Upper lobe of right lung (tissue), 1 donor: ENCODE results near the gene NOD1. TPM values are rescaled to one million over a fixed set of nuclear protein-coding genes. Genes with fewer than 3 reads are reported as not detected.

Experiments used
- ATAC-seq: fragments of 200-7000 bp; cut with Tn5 transposase; one replicate; pipeline ENCODE4 v1.9.1; 2020; ENCODE audit warnings: mild to moderate bottlenecking, moderate library complexity
- DNase-seq: peaks from one replicate; pipeline ENCODE4 v3.0.0-alpha.2; 2020
- H3K27ac ChIP-seq: fragments of 200-600 bp; one replicate; pipeline ENCODE4 v1.8.0; 2022
- H3K27me3 ChIP-seq: fragments of 200-600 bp; one replicate; pipeline ENCODE4 v1.8.0; 2022; ENCODE audit warnings: mild to moderate bottlenecking
- H3K36me3 ChIP-seq: fragments of 200-600 bp; one replicate; pipeline ENCODE4 v1.8.0; 2022
- H3K4me1 ChIP-seq: fragments of 200-600 bp; one replicate; pipeline ENCODE4 v1.8.0; 2022
- H3K4me3 ChIP-seq: fragments of 200-600 bp; one replicate; pipeline ENCODE4 v1.8.0; 2022; ENCODE audit warnings: mild to moderate bottlenecking
- H3K9me3 ChIP-seq: fragments of 200-600 bp; one replicate; pipeline ENCODE4 v1.8.0; 2022
- CTCF ChIP-seq: fragments of 200-600 bp; IDR thresholded peaks from one replicate; pipeline ENCODE4 v1.8.0; 2022; ENCODE audit warnings: antibody characterized with exemption
- intact Hi-C: fragments of 100-400 bp; cut with DNase I; formaldehyde crosslinking; loops from one replicate; pipeline ENCODE4 v1.11.0; 2022
- total RNA-seq: library from RNA; stranded (reverse); fragmentation: NEBNext Ultra II Directional; extraction: Animal tissue kit (Norgen Biotek cat#: 25700); gene quantifications from one replicate; pipeline ENCODE4 v1.2.1, GENCODE V29; 2021
- donor health status: DM: no; HTN: yes; CAD: no; lungs with severe emphysema.

Gene NOD1
- total RNA-seq, 1 donor from 2014 or later = 43.5 TPM

DNA sequence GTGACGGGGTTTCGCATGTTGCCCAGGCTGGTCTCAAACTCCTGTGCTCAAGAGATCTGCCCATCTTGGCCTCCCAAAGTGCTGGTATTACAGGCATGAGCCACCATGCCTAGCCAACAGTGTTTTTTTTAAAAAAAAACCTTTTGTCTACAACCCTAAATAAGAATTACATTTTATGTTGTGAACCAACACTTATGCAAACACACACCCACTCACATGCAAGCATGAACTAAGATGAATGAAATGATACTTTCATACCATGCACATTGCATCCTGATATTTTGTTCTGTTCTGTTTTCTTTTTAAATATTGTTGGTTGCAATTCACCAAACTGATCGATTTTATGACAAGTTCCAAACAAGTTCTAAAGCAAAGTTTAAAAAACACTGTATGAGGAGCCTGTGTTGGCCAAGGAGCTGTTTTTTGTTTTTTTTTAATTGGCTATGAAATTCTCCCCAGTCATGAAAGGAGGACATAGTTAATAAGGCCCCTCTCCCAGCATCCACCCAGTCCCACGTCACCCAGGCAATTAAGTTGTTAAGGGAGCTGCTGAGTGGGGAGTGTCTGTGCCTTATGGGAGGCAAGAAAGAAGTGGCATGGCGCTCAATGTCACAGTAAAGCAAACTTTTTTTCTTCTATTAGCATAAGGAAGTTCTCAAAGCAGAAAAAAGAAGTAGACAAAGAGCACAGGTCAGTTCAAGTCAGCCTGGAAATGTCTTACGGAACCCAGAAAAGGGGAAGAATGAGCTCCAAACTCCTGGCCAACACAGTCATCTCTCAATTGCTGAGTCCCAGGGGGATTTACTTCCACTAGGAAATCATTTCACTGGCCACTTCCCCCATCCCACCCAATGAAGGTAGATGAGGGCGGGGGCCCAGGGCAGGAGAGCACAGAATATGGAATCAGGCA, 50.1 kb downstream of the NOD1 start:
- DNase-seq (no peak), ATAC-seq (peak; percentile 49)
- Histone ChIP-seq H3K4me1 (peaks cover 38% of the 10 kb centered on the region), H3K27me3 (no peaks in the 10 kb centered on the region), H3K4me3 (no peak overlapping the region), H3K36me3 (peaks cover 57% of the 10 kb centered on the region), H3K9me3 (no peaks in the 10 kb centered on the region), H3K27ac (no peak overlapping the region)
- intact Hi-C loops = no loop called here
- no peak for TF ChIP-seq CTCF

DNA sequence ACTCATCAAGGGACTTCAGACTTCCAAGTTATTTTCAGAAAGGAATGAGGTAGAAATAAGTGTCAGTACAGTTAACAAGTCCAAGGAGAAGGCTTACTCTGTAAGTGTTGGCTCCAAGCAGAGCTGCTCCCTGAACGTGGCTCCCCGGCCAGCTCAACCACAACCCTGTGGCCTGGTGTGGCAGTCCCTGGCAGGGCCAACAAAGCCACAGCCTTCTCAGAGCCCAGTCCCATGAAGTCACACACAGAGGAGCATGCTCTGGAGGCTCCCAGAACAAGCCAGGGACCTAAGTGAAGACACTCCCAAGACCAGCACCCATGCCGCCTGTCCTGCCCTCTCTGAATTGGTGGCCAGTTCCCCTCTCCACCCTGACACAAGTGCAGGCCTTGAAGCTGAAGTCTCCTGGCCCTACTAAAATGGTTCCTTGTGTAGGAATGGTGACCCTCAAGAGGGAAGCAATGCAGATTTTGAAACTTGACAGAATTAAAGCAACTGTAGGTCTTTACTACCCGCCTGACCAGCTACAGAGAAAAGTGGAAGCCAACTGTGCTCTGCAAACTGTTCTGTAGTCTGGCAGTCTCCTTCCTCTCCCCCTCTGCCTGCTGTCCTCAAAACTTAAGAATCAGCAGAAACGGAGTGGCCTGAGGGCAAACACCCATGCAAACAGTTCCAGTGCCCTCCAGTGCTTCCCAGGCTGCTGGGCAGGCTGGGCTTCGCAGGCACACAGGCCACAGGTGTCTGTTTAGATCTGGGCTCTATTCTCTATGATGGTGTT, 51.1 kb downstream of the NOD1 start:
- DNase-seq (no peak), ATAC-seq (peak; percentile 26)
- peaks cover 57% of the 10 kb centered on the region for H3K36me3 ChIP-seq
- H3K27me3 ChIP-seq = no peaks in the 10 kb centered on the region
- no peak for TF ChIP-seq CTCF
- H3K4me1 ChIP-seq = peaks cover 28% of the 10 kb centered on the region
- no peak overlapping the region for H3K27ac ChIP-seq
- H3K4me3 ChIP-seq = no peak overlapping the region
- intact Hi-C loops = no loop called here
- no peaks in the 10 kb centered on the region for H3K9me3 ChIP-seq

- ATAC-seq = no peak
- H3K36me3 ChIP-seq = peaks cover 48% of the 10 kb centered on the region
- no peak overlapping the region for H3K4me3 ChIP-seq
- peaks cover under 1% of the 10 kb centered on the region for H3K4me1 ChIP-seq
- TF ChIP-seq CTCF = no peak
- H3K27ac ChIP-seq = no peak overlapping the region
- H3K27me3 ChIP-seq = no peaks in the 10 kb centered on the region
- intact Hi-C loops = no loop called here
- H3K9me3 ChIP-seq = no peaks in the 10 kb centered on the region
- no peak for DNase-seq
These were observed 54.1 kb downstream of the NOD1 start for GRCh38 chr7:30424506-30424905.

- no peak for TF ChIP-seq CTCF
- no peak overlapping the region for H3K27ac ChIP-seq
- peaks cover 43% of the 10 kb centered on the region for H3K36me3 ChIP-seq
- no peak overlapping the region for H3K4me3 ChIP-seq
- DNase-seq (no peak), ATAC-seq (peak; percentile 6)
- H3K9me3 ChIP-seq = no peaks in the 10 kb centered on the region
- intact Hi-C loops = no loop called here
- H3K4me1 ChIP-seq = no peaks in the 10 kb centered on the region
- no peaks in the 10 kb centered on the region for H3K27me3 ChIP-seq
These were observed 54.6 kb downstream of the NOD1 start for GRCh38 chr7:30423788-30424505.

- TF ChIP-seq CTCF = no peak
- intact Hi-C loops = no loop called here
- no peak overlapping the region for H3K4me3 ChIP-seq
- DNase-seq (no peak), ATAC-seq (peak; percentile 58)
- H3K27ac ChIP-seq = no peak overlapping the region
- H3K4me1 ChIP-seq = no peaks in the 10 kb centered on the region
- H3K27me3 ChIP-seq = no peaks in the 10 kb centered on the region
- peaks cover 34% of the 10 kb centered on the region for H3K36me3 ChIP-seq
- no peaks in the 10 kb centered on the region for H3K9me3 ChIP-seq
These were observed 55.7 kb downstream of the NOD1 start for GRCh38 chr7:30422922-30423321.
